GM12872 (cell line): ENCODE measurements around the gene SAMM50.

ENCODE experiments used
- CTCF ChIP-seq: IDR thresholded peaks from 3 replicates; pipeline ENCODE4 v1.5.1; 2011; ENCODE audit warnings: low read depth, mild to moderate bottlenecking, low read length, moderate library complexity; ENCODE audit not compliant: insufficient read depth

The SAMM50 gene

GRCh38 chr22:43964314-43964857 lies 9.1 kb downstream of the SAMM50 start:
- TF ChIP-seq CTCF: no peak

GRCh38 chr22:43967069-43967468 lies 11.8 kb downstream of the SAMM50 start:
- no peak for TF ChIP-seq CTCF

GRCh38 chr22:43968614-43969013 lies 13.4 kb downstream of the SAMM50 start:
- TF ChIP-seq CTCF: no peak

- TF ChIP-seq CTCF: no peak
Measured at GRCh38 chr22:43969021-43969878, 14.0 kb downstream of the SAMM50 start.

GRCh38 chr22:43969989-43970755 lies 14.9 kb downstream of the SAMM50 start:
- no peak for TF ChIP-seq CTCF

- no peak for TF ChIP-seq CTCF
Measured at GRCh38 chr22:43971112-43971511, 15.9 kb downstream of the SAMM50 start.

- TF ChIP-seq CTCF: no peak
Measured at GRCh38 chr22:43972931-43973462, 17.8 kb downstream of the SAMM50 start.
